DMS153 (cell line): ENCODE data around the gene UBL4B.
"Not testable (repeated sequence)": the region's sequence is repeated elsewhere in the genome, so short reads cannot be mapped to it uniquely, and the experiment has no call there.

Source experiments
- DNase-seq: peaks from one replicate; lab custom pipeline; 2025; lab: John Stamatoyannopoulos, UW

The UBL4B gene, protein sequence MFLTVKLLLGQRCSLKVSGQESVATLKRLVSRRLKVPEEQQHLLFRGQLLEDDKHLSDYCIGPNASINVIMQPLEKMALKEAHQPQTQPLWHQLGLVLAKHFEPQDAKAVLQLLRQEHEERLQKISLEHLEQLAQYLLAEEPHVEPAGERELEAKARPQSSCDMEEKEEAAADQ

DNA sequence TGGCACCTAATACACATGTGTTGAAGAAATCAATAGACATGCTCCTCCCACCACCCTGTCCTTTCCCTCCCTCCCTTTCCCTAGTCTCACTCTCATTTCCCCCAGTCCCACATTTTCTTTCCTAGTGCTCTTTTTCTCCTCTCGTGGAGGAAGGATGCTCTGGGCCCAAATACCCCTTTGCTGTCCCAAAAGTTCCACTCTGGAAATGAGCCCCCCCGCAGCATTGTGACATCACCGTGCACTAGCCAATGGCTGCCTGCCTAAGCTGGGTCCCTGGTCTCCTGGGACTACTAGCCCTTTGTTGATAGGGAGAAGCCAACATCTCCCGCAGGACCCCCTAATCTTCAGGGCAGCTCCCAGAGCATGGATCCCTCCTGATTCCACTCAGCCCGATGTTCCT, at the start of gene UBL4B:
UBL4B (plus strand) TSS at position 301 of the 400 bp plus-strand sequence; CDS start at position 393, 92 bp downstream.
- no peak for DNase-seq

DNA sequence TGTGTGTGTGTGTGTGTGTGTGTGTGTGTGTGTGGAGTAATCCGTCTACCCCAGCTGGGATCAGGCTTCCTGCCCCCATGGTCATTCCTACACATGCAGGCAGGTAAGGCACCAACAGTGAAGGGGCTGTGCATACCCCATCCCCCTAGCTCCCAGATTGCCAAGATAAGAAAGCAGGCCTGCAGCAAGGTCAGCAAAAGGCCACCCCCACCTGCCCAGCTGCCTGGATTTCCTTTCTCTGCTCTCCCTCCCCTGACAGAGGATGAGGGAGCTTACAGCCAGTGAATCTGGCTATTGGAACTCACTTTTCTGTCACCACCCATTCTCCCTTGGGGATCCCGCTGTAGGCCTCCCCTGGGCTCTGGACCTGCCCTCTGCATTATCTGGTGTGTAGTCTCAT, 49.6 kb upstream of the UBL4B start:
- no peak for DNase-seq

DNA sequence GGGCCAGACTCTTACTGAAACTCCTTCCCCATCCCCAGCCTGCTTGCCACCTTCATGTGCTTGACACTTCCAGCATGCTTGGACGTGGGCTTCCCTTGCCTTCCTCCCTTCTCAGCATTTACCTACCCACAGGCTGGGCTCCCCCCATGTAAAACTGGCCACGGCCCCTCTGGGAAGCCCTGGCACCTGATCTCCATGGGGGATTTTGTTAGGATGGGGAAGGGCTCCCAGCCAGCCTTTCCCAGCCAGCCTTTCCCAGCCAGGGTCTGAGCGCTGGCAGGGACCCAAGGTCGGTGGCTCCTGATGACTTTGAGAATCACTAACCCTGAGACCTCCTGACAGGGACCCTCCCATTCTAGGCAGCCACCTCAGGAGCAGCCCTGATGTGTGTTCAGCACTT, 48.5 kb upstream of the UBL4B start:
- DNase-seq: no peak

DNA sequence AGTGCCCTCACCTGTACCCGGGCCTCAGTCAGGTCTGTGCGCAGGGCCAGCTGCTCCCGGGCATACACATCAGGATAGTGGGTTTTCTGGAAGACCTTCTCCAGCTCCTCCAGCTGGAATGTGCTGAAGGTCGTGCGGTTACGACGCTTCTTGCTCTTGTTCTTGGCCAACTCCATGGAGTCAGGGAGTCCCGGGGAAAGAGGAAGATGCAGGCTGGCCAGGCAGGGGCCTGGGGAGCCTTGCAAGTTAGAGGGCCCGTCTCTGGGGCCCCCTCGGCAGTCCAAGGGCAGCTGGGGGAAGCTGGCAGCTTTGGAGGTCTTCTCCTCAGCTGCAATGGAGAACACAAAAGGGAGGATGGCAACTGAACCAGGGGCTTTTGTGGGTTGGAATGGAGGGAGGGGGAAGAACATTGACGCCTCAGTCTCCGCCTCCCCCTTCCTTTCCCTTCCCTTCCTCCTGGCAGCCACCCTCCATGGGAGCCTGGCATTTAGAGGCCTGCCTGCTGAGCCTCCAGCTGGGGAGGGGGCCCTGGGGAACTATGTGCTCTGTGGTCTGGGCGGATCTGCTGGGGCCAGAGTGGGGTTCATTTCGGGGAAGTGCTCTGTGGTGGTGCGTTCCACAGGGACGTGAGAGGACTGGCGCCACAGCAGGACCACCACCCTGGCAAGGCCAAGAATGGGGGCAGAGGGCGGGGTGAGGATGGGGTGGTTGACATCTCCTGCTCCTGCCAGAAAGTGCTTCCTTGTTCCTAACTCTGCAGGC, 47.5 kb upstream of the UBL4B start:
- DNase-seq: no peak

DNA sequence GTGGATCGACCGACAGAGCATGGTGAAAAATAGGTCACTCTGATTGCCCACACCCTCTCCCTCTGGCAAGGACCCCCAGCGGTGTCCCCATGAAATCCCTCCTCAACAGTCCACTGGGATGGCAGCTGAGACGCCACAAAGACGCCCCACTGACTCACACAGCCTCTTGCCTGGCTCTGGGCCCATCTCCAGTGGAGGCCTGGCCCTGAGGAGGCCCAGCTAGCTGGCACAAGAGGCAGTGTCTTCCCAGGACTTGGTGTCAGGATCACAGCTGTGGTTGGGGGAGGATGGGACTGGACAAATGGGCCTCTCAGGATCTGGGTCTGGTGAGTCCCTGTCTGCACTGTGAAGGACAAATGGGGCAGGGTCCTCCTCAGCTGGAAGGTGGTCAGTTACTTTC, 46.4 kb upstream of the UBL4B start:
- DNase-seq: no peak

DNA sequence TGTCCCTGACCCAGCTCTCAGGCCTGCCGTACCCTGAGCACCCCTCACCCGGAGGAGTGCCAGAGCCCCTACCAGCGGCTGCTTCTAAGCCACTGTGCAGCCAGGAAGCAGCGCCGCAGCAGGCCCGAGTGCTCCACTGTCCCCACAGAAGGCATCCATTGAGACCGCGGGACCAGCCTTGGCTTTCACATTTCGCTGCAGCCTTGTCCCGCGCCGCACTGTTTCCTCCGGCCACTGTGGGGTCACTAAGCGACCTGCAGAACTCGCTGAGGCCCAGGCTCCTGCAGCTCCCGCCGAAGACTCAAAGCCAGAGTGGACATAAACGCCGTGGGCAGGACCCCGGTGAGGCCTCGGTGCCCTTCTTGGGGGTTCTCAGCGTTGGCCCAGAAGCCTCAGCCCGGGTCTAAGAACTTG, 44.8 kb upstream of the UBL4B start:
- DNase-seq: no peak

DNA sequence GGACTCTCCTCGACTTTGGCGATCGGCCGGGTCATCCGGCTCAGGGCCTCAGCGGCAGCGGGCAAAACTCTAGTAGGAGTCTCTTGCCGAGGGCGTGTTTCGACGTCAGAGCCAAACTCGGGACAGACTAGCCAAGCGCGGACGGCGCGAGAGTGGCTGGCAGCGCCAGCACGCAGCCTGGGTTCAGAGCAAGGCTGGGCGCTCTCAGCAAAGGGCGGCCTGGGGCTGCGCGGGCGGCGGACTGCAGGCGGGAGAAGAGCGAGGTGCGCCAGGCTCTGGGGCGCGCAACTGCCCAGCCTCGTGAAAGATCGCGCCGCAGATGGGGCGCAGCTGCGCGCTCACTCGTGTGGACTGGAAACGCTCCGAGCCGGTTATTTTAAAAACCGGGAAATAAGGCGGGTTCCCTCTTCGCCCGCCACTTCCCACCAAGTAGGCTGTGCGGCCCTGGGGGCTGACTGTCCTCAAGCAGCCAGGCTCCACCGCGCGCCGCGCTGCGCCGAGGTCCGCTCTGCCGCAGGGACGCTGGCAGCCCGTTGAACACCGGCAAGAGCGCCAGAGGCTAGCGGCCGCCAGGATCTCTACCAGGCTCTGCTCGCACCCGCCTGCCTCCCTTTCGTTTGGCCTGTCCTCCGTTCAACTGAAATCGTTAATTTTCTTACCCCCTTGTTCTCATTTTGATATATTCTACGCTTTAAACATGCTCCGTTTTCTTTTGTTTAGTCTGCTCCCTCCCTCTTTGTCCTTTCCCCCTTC, 44.2 kb upstream of the UBL4B start:
- DNase-seq: no peak

DNA sequence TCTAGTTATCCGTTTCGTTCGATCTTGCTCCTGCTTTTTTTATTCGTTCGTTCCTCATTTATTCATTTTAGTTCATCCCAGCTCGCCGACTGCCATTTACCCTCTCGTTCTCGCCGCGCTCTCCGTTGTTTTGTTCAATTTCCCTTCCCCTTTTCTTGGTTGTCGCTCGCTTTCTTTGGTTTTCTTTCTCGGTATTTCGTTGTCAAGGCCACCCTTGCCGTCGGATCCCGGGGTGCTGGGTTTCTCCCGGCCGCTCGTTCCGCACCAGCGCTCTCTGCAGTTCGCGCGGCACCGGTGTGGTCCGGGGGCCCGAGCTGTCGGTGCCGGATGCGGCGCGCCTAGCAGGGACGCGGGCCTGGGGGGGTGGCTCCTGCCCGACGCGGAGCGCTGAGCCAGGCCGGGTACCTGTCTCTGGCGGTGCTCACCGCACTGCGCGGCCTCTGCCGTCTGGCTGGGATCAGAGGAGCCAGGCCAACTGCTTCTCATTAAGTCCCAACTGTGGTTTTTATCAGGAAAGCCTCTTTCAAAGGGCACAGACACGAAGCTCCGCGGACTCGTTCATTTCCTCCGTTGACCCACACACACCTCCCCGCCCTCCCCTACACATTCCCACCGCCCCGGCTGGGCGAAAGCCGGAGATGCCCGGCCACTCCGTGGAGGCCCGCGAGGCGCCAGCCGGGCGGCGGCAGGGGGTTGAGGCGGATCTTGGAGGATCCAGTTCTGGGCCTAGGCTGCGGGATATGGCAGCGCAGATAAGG, 43.4 kb upstream of the UBL4B start:
- DNase-seq: no peak

DNA sequence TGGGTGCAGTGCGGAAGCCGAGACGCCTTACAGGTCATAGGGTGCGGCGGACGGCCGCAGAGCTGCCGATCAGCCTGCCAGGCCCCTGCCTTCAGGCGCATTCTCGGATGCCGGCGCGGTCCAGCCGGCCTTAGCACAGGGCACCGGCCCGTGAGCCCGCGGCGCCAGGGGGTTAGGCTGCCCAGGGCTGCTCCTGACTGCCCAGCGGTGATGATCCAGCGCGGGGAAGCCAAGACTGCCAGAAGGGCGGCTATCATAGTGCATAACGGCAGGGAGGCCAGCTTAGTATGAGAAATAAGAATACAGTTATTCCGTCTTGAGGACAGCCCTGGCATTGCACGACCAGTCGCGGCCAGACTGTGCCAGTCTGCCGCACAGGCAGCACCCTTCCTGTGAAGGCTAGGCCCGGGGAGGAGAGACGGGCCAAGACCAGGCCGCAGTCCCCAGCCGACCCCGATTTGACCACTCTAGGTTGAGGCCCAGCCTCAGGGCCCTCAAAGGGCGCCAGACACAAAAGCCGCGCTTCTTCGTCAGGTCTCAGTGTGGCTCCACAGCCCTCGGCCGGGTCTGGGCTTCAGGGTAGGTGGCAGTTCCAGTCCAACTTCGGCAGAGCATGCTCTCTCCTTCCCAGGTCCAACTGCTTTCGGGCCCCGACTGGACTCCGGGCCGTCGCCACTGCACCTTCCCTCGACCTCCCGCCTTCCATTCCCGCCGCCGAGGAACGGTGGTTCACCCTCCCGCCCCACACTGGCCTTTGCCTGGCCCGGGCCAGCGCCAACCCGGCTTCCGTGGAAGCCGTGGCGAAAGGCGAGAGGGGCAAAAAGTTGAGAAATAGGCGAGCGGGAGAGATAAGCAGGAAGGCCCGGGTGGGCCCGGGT, 42.6 kb upstream of the UBL4B start:
- no peak for DNase-seq

DNA sequence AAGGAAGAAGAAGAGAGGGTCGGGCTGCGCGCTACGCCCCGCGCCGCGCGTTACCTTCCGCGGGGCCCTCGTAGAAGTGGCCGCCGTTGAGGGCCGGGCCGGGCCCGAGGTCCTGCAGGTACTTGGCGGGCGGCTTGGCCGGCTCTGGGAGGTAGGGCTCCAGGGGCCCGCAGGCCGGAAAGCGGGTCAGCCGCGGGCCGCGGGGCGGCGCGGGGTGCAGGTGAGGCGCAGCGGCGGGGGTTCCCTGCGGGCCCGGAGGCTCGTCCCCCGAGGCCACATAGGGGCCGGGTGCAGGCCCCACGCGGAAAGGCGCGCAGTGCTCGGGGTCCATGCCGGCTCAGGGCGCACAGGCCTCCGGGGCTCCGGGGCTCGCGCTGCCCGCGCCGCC, 42.0 kb upstream of the UBL4B start:
- DNase-seq: no peak

DNA sequence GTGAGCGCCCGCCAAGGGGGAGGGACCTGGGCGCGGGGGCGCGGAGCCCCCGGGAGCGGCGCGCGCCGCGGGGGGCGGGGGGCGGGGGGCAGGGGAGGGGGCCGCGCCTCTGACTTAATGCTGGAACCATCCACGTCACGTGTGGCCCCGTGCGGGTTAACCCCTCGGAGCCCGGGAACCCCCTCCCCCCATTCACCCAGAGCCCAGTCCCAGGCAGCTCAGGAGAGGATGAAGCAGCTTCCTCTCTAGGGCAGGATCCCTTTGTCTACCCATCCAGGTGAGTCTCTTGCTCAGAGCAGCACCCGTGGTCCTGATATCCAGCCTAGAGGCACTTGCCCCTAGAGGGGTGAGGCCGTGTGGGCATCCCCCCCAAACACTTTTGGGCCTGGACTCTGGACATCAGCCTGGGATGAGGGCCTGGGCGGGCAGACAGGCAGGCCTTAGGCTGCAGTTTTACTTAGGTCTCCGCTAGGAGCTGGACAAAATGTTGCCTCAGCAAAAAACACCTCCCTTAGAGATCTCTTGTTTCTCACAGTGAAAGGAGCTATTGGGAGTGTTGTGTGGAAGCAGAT, 41.5 kb upstream of the UBL4B start, which contains the start of gene ALX3:
ALX3 (minus strand) TSS at position 2 of the 572 bp plus-strand sequence. CDS start 60 bp downstream, outside the sequence.
- DNase-seq: no peak

DNA sequence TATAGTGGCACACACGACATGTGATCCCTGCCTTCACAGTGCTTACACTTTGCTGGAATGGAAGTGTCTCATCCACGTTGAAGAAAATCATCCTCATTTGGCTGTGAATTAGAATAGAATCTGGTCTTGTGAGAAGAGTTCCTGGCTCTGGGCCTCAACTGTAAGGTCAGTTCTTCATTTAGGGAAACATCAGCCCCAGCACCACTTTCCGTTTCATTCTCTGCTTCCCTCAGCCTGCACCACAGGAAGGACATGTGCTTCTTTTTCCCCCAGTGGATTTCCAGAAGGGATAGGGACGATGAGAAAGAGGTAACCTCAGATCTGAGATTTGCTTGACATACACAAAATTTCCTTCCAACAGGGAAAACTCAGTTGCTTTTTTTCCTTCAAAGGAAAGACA, 38.1 kb upstream of the UBL4B start:
- DNase-seq: no peak

DNA sequence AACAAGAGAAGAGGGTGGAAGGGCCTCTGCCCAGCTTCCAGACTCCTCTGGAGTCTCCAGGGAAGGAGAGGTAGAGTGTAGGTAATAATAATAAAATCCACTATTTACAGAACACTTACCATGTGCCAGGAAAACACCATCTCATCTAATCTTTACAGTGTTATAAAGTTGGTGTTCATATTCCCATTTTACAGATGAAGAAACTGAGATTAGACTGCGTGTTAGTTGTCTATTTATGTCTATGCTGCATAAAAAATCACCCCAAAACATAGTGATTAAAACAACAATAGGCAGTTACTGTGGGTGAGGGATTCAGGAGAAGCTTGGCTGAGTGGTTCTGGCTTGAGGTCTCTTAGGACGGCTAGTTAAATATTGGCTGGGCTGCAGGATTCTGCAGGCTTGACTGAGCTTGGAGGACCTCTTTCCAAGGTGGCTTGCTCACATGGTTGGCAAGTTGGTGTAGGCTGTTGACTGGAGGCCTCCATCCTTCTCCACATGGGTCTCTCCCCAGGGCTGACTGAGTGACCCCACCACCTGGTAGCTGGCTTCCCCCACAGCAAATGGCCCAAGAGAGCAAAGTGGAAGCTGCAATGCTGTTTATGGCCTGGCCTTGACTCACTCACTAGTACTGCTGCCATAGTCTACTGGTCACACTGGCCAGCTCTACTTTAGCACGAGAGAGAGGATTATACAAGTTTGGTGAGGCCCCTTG, 35.3 kb upstream of the UBL4B start:
- DNase-seq: no peak

DNA sequence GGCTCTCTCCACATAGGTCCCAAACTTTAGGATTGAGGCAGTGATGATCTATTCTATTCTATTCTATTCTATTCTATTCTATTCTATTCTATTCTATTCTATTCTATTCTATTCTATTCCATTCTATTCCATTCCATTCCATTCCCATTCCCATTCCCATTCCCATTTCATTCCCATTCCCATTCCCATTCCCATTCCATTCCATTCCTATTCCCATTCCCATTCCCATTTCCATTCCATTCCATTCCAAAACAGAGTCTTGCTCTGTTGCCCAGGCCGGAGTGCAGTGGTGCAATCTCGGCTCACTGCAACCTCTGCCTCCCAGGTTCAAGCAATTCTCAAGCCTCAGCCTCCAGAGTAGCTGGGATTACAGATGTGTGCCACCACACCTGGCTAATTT, 32.2 kb upstream of the UBL4B start:
- not testable (repeated sequence) for DNase-seq

DNA sequence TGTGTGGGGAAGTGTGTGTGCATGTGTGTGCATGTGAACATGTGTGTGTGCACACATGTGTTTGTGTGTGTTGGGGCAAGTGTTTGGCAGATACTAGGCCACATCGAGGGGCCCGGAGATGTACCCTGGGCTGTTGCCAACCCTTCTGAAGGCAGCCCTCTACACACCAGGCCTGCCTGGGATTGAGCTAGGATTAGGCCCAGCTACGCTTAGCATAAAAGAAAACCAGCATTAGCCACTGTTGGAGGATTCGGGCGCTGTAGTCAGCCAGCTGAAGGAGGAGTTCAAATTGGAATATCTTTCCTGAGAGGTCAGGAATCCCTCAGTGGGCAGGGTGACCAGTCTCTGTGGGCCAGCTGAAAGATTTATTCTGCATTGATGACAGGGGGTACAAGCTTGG, 31.2 kb upstream of the UBL4B start:
- DNase-seq: no peak

DNA sequence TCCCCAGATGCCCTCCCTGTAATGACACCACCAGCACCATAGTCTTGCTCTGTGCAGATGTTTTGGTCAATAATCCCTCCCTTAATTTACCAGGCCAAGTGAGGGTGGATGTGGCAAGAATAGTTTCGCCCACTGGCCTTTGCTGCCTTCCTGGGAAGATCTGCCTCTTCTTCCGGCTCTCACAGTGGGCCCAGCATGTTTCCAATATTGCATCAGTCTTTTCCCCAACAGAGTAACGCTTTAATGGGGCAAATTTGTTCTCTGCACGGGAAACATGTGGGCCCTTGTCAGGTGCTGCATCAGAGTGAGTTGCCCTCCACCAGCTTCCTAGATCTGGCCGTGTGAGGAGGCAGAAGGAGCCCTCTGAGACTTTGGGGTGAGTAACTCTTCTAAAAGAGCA, 29.8 kb upstream of the UBL4B start:
- no peak for DNase-seq

DNA sequence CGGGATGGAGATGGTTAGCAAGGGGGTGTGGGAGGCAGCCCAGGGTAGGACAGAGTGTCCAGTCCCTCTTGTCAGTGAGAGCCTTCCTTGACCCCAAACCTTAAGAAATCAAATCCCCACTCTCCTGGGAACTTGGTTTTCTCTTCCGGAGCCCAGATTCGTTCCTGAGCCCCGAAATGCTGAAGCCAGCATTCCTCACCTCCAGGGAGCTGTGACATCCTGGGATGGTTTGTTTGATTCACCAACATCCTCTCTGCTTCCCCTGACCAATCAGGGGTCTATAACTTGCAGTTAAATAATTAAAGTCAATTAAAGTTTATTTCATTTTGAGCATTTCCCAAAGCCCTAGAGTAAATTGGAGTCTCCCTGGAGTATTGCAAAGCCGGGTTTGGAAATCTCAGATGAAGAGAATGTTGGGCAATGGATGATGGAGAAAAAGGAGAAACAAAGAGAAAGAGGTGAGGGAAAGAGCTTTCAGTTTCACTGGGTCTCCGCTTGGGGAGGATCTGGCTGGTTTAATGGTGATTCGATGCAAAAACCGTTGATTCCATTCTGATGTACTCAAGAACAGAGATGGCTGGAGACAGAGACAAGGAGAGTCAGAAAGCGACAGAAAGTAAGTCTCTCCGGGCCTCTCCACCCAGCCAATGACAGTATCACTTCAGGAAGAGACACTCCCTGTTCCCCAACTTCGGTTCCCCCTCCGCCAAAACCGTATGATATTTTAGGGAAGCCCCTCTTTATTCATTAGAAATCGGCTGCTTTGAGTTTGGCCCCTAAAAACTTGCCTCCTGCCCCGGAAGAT, 29.0 kb upstream of the UBL4B start:
- DNase-seq: no peak

DNA sequence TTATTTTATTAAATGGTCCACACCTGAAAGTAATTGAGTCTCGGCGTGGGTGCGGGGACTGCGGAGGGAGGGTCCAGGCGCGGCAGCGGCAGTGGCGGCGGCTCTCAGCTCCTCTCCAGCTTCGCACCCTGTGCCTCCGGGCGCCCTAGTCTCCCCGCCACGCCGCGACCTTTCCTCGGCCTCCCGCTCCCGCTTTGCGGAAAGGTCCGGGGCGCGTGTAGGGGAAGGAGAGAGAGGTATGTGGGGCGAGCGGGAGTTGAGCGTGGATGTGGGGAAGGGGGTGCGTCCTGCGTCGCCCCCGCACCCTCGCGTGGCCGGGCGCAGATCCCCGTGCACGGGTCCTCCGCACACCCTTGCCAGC, 28.4 kb upstream of the UBL4B start:
- no peak for DNase-seq

DNA sequence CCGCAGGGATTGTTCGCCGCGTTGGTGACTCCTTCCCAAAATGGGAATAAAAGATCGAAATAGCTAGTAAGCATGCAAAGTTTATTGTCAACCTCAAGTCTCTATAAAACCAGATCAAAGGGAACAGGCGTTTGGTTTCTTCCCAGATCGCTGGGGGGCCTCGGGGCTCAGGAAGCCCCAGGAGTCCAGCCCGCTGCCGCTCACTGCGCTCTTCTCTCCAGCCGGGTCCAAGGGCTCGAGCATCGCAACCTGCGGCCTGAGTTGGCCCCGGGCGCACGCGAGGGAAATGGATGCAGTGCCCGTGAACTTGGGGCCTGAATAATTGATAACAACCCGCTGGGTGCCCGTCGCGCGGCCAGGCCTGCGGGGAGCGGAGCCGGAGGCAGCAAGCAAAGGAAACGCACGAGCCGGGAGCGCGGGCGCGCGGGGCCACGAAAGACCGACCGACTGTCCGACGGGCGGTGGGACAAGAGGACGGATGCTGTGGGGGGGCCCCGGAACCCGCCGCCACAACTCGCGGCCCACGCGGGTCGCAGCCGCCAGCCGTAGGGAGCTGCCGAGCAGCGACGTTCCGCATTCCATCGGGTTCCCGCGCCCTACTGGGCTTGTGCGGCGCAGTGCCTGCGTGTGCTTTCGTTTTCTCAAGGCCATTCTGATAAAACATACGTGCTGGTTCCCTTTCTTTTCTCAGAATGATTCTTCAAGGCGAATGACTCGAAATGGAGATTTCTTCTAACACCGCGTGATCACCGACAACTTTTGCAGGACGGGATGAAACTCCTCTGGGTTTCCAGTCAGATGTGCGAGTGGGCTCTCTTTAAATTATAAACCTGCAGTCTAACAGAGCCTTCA, 27.8 kb upstream of the UBL4B start:
- no peak for DNase-seq
